ENCODE measurements around the gene HERC2.
"Not testable (repeated sequence)": the region's sequence is repeated elsewhere in the genome, so short reads cannot be mapped to it uniquely, and the experiment has no call there.

Gene HERC2, protein sequence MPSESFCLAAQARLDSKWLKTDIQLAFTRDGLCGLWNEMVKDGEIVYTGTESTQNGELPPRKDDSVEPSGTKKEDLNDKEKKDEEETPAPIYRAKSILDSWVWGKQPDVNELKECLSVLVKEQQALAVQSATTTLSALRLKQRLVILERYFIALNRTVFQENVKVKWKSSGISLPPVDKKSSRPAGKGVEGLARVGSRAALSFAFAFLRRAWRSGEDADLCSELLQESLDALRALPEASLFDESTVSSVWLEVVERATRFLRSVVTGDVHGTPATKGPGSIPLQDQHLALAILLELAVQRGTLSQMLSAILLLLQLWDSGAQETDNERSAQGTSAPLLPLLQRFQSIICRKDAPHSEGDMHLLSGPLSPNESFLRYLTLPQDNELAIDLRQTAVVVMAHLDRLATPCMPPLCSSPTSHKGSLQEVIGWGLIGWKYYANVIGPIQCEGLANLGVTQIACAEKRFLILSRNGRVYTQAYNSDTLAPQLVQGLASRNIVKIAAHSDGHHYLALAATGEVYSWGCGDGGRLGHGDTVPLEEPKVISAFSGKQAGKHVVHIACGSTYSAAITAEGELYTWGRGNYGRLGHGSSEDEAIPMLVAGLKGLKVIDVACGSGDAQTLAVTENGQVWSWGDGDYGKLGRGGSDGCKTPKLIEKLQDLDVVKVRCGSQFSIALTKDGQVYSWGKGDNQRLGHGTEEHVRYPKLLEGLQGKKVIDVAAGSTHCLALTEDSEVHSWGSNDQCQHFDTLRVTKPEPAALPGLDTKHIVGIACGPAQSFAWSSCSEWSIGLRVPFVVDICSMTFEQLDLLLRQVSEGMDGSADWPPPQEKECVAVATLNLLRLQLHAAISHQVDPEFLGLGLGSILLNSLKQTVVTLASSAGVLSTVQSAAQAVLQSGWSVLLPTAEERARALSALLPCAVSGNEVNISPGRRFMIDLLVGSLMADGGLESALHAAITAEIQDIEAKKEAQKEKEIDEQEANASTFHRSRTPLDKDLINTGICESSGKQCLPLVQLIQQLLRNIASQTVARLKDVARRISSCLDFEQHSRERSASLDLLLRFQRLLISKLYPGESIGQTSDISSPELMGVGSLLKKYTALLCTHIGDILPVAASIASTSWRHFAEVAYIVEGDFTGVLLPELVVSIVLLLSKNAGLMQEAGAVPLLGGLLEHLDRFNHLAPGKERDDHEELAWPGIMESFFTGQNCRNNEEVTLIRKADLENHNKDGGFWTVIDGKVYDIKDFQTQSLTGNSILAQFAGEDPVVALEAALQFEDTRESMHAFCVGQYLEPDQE (N-terminal part only)

DNA sequence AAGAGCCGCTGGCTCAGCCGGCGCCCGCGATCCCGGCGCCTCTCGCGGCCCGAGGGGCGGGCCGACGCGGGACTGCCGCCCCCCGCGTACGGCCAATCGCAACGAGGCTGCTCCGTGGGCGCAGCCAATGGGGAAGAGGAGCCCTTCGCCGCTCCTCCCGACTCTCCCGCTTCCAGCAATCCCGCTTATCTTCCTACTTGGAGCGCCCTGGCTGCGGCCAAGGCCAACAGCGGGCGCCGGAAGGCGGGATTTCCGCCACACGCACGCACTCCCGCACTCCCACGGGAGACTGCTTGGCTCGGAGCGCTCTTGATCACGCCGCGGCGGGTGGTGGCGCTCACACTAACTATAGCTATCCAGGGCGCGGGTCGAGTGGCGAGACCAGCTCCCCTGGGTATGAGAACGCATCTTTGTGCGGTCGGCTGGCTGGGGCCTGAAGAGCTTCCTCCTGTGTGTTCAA is at the start of gene HERC2:
HERC2 (minus strand) TSS at position 51 of the 460 bp plus-strand sequence. CDS start 746 bp downstream, outside the sequence.
- DNase-seq, result not testable (repeated sequence)

DNA sequence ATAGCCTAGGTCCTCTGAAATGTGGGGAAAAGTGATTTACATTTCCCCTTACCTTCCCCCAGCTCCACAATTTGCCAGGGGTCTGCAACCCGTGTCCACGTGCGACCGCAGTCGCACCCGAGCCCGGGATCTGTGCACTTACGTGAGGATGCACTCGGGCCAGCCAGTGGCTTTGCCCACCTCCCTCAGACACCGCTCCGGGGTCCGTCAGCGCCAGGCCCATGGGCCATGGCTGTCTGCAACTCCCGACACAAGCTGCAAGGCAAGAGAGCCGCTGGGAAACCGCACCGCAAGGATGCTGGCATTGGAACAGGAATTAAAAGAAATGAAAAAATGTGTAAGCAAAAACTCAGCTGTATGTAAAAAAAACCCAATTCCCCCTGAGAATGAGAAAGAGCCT is 43.5 kb upstream of the HERC2 start:
- not testable (repeated sequence) for DNase-seq

DNA sequence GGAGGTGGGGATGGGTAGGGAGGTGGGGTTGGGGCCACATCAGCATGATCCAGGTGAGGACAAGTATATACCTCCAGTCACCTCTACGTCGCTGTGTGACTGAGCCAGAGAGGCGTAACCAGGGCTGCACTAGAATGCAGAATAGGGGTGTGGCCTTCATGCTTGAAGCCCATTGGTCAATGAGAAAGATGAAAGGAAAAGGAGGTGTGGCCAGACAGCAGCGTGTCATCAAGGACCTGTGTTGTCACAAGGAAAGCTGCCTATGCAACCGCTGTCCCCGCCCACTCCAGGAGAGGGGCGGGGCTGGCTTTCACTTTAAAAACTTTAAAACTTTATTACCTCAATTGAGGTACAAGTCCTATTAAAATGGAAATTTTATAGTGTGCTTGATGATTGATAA is 36.0 kb upstream of the HERC2 start, which contains the start of gene GOLGA6L24:
GOLGA6L24 (minus strand) TSS at position 101 of the 400 bp plus-strand sequence; CDS start at position 40, 61 bp downstream.
- DNase-seq, result not testable (repeated sequence)

DNA sequence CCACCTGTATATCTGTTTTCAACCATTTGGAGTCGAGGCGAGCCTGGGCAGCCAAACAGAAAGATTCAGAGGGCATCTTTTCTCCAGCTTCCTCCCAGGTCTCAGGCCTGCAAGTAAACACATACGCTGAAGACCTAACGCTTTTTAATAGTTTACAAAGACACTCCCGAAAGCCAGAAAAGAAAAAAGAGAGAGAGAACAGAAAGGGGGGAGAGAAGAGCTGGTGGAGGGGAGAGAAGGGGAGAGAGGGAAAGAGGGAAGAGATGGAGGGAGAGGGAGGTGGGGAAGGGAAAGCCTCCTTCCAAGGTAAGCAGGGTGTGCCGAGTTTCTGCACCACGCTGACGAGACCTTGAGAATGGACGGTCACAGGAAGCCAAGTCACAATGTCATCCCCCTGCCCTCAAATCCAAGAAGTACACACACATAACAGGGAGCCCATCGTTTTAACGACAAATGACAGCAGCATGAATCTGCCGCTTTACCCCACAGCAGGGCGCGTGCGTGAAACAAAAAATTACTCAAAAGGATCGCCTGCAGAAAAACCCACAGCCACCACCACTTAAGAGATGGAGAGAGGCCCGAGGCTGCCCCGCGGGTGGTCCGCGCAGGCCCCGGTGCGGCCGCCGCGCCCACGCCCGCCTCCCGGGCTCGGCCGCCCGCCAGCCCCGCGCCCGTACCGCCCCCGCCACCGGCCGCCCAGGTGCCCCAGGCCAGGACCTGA is 461 bp downstream of the HERC2 start:
- DNase-seq, result not testable (repeated sequence)

DNA sequence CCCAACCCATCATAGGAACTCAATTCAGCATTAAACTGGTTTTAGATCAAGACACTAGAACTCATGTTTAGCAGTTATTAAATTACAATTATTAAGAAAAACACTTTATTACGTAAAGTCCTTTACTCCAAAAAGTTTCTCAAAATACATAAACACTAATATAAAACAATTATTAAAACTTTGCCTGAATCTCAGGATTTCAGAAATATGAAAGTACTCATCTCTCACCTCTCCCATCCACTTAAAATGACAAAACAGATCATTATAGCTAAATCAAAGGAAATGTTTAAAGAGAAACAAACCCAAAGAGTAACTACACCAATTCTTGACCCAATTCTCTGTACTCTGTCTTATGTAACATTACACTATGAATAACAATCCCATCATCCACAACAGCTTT is 2.3 kb downstream of the HERC2 start:
- not testable (repeated sequence) for DNase-seq

DNA sequence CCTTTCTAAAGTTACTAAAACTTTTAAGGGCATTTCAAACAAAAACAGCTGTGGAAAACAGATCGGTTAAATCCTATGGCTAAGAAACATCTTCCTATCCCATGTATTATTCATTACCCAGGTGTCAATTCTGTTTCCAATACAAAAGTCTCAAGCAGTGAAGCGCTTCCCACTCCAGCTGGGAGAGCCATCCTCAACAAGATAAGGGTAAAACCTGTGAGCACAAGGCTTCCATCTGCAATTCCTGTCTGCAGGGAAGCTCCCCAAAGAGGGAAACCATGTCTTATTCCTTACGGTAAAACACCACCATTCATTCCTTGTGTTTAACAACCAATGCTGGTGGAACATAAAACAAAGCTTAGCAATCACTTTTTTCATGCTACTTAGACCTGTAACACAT is 3.2 kb downstream of the HERC2 start:
- not testable (repeated sequence) for DNase-seq

DNA sequence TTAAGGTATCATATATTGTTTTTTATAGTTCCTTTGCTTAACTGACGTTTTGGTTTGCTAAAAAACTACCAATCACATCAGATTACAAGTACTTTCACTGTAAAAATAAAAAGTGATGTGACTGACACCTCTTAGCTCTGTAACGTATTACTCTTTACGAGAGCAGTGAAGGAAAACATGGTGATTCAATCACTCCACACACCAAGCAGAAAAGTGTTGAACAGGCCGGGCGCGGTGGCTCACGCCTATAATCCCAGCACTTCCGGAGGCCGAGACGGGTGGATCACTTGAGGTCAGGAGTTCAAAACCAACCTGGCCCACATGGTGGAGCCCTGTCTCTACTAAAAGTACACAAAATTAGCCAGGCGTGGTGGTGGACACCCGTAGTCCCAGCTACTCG is 3.9 kb downstream of the HERC2 start:
- DNase-seq, result not testable (repeated sequence)

DNA sequence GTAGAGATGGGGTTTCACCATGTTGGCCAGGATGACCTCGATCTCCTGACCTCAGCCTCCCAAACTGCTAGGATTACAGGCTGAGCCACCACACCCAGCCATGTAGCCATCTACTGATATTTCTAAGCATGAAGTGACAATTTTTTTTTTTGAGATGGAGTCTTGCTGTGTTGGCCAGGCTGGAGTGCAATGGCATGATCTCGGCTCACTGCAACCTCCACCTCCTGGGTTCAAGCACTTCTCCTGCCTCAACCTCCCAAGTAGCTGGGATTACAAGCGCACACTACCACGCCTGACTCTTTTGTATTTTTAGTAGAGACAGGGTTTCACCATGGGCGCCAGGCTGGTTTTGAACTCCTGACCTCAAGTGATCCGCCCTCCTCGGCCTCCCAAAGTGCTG is 5.0 kb downstream of the HERC2 start:
- DNase-seq, result not testable (repeated sequence)

DNA sequence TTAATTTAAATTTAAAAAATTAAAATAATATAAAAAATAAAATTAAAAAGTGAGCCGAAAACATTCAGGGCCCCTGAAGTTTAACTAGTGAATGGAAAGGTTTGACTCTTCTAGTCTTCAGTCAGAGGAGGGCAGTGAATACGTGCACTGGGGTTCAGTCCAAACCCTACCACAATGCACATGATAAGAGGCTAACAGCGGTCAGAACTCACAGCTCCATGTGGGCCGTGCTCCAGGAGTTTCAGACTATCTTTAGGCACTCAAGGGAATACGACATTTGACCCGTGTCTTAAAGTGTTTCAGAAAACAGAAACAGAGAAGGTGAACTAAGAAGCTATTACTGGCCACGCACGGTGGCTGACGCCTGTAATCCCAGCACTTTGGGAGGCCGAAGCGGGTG is 11.5 kb downstream of the HERC2 start:
- DNase-seq, result not testable (repeated sequence)

DNA sequence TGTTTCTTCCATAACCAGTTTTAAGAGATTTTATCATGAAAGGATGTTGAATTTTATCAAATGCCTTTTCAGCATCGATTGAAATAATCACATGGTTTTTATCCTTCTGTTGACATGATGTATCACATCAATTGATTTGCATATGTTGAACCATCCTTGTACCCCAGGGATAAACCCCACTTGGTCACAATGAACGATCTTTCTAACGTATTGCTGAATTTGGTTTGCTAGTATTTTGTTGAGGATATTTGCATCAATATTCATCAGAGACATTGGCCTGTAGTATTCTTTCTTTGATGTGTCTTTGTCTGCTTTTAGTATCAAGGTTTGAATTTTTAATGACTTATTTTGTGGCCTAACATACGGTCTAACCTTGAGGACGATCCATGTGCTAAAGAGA is 13.3 kb downstream of the HERC2 start:
- not testable (repeated sequence) for DNase-seq

DNA sequence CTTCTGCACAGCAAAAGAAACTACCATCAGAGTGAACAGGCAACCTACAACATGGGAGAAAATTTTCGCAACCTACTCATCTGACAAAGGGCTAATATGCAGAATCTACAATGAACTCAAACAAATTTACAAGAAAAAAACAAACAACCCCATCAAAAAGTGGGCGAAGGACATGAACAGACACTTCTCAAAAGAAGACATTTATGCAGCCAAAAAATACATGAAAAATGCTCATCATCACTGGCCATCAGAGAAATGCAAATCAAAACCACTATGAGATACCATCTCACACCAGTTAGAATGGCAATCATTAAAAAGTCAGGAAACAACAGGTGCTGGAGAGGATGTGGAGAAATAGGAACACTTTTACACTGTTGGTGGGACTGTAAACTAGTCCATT is 16.3 kb downstream of the HERC2 start:
- not testable (repeated sequence) for DNase-seq

DNA sequence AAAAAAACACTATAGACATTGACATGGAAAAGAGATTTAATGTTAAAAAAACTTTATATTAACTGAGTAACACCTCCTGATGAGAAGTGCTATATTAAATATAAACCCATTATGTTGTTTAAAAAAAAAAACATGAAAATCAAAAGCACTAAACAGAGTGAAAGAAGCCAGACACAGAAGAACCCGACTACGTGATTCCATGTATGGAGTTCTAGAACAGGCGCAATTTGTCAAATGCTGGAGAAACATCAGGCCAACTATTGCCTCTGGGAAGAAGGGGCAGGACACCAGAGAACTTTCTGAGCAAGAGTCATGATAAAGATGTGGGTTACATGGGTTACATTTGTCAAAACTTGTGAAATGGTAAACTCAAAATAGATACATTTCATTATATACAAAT is 24.5 kb downstream of the HERC2 start:
- DNase-seq, result not testable (repeated sequence)

DNA sequence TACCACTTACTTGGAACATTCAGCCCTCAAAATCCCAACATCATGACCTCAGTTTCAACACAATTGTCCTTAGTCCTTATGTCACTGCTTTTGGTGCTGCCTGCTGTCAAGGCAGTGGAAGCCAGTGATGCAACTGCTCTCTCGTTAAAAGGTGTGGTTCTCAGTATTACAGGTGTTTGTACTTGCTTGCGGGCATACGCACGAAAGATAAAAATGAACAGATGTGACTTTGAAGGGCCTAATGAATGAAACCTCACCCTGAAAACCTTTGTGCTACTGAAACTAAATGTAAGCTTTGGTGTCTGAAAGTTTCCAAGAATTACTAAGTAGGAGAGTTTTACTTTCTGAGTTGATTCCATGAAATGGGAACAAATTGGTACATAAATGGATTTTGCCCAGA is 25.2 kb downstream of the HERC2 start:
- not testable (repeated sequence) for DNase-seq

DNA sequence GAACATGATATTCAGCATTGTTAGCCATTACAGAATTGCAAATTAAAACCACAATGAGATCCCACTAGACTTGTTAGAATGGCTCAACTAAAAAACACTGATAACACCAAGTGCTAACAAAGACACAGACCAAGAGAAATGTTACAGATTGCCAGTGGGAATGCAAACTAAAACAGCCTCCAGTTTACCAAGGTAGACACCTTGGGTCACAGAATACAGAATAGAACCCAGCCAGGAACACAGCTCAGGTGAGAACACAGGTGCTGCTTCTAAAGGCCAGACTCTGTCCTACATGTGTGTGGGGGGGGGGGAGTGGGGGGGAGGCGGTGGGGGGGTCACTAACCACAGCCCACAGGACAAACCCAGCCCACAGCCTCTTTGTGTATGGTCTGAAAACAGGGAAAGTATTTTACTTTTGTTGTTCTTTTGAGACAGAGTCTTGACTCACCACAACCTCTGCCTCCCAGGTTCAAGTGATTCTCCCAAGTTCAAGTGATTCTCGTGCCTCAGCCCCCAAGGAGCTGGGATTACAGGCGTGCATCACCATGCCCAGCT is 26.9 kb downstream of the HERC2 start:
- DNase-seq, result not testable (repeated sequence)

DNA sequence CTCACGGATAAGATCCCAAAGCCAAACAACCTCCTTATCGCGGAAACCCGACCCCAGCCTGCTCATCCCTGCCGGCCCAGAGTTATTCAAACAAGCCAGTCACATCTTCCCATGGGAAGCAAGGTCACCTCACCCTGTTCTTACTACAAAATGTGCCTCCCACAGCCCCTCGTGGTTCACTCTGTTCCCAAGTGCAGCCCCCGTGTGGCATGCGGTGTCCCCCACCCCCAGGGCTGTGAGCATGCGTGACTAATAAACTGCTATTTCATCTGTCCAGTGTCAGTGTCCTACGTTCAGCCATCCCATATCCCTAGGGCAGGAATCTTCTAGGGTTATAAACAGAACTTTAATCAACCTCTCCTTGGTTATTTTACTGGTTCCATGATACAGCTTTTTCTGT is 27.4 kb downstream of the HERC2 start:
- DNase-seq, result not testable (repeated sequence)

DNA sequence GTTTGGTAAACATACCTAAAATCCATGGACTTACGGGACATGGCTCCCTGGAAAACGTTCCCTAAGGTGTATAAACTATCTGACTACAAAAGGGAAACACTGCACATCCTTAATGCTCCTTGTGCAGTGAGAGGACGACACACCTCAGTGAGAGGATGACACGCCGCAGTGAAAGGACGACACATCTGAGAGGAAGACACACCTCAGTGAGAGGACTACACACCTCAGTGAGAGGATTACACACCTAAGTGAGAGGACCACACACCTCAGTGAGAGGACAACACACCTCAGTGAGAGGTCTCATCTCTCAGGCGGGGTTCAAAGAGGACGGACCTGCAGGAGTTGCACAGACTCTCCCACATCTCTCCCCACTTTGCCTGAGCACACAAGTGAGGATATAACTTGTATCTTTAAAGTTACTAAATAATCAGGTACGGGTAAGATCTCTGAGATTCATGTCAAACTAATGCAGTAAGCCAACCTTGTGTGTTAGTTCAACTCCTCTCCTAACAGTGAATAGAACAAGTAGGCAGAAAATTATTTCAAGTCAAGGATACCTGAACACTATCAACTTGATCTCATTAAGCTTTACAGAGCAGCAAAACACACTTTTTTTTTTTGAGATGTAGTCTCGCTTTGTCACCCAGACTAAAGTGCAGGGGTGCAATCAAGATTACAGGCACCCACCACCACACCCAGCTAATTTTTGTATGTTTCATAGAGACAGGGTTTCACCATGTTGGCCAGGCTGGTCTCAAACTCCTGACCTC is 32.1 kb downstream of the HERC2 start:
- no peak for DNase-seq

DNA sequence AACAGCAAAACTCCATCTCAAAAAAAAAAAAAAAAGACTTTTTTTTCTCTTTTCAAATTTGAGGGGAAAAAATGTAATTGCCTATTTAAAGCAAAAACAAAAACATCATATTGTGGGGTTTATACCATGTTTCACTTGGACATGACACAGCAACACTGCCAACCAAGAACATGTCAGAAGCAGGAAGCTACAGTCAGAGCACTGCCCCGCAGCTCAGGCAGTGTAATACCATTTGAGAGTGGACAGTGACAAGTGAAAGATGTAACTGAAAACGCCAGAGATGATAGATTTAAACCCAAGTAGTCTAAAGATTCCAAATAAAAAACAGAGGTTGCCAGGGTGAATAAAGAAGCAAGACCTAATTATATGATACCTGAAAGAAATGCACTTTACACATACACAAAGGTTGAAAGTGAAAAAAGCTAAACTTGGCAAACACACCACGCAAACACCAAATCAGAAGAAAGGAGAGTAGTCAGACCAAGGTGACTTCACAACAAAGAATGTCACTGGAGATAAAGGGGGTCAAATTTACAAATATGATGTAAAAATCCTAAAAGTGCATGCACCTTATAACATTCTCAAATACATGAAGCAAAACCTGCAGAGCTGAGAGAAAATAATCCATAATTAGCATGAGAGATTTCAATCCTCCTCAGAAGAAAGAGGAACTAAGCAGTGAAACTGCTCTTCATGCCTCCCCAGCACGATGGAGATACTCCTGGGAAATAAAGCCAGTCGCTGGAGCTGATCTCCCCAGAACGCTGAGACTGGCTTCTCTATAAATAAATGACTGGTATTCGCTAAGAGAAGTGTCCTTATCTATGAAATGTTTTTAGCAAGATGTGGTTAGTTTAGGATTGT is 32.9 kb downstream of the HERC2 start:
- DNase-seq, result not testable (repeated sequence)

DNA sequence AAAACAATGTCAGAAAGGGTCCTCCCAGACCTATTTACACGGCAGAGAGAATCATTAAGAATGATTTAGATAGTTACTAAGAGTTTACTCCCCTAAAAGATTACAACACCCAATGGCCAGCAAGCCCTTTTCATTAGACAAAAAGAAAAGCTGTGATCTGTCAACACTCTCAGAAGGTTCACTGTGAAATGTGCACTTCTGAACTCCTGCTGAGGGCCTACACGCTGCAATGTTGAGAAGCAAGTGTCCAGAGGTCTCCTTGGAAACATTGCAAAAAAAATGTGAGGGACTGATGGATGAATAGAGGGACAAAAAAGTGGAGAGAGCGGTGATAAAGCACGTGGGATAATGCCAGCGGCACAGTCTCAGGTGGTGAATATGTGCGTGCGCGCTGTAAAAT is 35.3 kb downstream of the HERC2 start:
- DNase-seq, result not testable (repeated sequence)

DNA sequence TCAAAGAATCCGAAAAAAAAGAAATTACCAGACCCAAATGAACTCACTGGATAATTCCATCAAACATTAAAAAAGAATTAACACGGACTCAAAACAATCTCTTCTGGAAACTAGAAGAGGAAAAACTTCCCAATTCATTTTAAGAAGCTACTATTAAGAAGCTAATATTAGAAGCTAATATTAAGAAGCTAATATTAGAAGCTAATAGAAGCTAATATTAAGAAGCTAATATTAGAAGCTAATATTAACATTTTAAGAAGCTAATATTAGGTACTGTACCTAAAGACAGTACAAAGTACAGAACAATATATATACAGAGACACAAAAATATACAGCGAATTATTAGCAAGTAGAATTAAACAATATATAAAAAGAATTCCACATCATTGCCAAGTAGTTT is 35.9 kb downstream of the HERC2 start:
- no peak for DNase-seq

DNA sequence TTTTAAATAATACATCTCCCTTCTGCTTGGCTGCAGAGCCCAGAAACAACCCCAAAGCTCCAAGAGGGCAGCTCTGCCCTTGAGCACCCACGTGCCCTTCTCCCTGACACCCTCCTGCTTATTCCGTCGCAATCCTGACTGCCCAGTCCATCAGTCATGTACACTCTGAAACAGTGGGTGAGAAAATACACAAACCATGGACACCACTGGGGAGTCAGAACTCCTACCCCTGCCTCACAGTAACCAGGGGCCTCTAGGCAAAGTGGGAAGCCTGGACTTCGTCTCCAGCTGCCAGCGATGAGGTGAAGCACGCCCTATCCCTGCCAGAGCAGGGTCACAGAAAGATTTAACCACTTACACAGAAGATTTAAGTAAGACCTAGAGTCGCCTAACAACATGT is 40.1 kb downstream of the HERC2 start:
- DNase-seq, result no peak

Data from NCI-H2081 treated with DMSO at 0.1 percent for 48 hours (cell line).